ENCODE data around the gene LLCFC1. TPM values are rescaled to one million over a fixed set of nuclear protein-coding genes. Genes with fewer than 3 reads are reported as not detected.

Gene LLCFC1
- total and polyA plus RNA-seq, 2 of the 8 experiments (the other 6 are each of a cell fraction or from before 2014, with no cell fraction given): not detected

GRCh38 chr7:142961595-142961972 is 22.3 kb downstream of the LLCFC1 start (continued):
- TF ChIP-seq CREB1 (IDR thresholded peaks at IDR 0.05) (no peak), RXRA (IDR thresholded peaks at IDR 0.05; ENCODE audit: insufficient read depth, low read depth, low read length) (no peak)
